Measurements from ENCODE around the gene CACNA2D1. TPM values are rescaled to one million over a fixed set of nuclear protein-coding genes. Genes with fewer than 3 reads are reported as not detected.

Gene CACNA2D1
- polyA plus RNA-seq, 1 donor: 33.9 TPM

DNA sequence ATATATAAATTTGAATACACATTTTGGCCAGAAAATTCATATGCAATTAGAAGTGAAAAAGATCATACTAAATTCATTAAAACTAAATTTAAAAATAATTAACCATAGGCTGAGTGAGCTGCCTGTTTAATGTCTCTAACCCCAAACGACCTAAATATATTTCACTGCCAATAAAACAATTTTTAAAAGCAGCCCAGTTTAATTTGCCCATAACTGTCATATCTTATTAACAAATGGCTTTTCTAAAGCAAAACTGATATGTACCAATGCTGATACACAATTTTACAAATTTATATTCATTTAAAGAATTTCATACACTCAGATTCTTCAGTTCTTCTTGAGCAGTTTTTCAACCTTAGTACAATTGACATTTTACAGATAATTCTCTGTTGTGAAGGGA is 99.9 kb downstream of the CACNA2D1 start:
- no peak for DNase-seq

DNA sequence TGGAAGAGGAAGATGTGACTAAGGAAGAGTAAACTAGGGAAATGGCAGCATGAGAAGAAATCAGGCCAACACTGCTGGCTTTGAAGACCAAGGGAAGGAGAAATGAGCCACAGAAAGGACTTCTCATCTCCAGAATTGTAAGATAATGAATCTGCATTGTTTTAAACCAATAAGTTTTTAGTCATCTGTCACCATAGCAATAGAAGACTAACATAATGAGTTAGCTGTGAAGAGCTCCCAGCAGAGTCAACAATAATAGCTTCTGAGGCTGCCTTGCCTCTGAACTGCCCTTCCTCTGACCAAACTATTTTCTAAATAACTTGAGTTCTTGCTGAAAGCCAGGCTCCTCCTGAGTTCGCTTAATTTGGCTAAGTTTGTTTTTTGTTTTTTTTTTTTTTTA is 103.6 kb downstream of the CACNA2D1 start:
- DNase-seq: no peak

DNA sequence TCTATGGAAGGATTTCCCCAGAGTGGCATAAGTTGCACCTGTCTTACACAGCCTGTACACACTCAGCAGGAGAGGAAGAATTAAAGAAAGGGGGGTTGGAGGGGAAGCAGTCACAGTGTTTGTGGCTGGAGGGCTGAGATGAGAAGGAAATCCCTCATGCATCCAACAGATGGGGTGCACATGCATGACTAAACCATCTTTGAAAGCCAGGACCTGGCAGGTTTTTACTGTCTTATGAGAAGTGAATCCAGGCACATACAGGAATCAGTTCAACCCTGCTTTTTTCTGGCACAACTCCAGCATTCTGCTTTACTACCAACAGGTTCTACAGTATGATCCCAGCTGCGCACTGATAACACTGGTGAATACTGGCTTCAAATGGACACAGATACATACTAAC is 107.7 kb downstream of the CACNA2D1 start:
- DNase-seq: peak; percentile 21

DNA sequence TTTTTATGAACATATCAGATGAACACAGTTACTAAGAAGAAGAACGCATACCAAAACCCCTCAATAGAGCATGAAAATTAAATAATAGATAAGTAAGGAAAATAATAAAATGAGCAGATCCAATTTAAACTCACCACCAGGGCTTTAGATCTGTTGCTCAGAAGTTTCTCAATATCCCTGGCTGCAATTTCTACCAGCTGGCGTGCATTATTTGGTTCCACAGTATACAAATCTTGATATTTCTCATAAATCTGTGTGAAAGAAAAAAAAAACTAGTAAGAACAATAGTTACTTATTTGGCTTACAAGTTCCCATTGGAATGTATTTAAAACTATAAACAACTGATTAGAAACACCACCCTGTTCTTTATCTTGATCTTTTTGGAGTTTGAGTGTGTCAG is 108.6 kb downstream of the CACNA2D1 start:
- no peak for DNase-seq

DNA sequence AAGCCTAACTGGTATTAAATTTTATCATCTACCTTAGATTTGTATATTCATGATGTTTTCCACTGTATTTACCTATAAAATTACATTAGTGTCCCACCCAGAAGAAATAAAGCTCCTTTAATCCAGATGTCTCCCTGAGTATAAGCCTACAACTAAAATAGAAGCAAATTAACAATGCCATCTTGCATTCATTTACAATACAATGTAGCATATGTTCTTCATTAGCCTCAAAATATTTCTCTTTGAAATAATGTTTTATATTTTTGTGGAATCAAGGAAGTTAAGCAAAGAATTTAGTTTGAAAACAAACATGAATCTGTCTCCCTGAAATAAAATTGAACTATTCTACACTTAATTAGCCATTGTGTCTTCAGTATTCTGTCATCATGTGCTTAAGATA is 112.3 kb downstream of the CACNA2D1 start:
- no peak for DNase-seq

DNA sequence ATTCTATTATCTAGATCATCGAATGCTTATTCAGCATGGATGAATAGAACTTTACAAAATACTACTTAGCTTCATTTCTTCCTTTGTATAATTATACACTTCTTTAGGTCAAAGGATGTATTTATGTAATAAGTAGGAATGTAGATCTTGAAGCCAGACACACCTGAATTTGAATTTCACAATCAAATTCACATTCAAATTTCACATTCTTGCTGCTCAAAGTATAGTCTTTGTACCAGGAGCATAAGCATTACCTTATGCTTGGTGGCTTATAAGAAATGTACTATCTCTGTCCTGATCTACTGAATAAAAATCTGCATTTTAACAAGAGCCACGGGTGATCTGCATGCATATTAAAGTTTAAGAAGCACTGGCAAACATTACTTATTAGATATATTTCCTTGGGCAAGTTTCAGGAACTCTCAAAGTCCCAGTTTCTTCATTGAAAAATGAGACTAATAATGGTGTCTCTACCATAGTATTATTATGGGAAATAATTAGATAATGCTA is 112.8 kb downstream of the CACNA2D1 start:
- DNase-seq: no peak

DNA sequence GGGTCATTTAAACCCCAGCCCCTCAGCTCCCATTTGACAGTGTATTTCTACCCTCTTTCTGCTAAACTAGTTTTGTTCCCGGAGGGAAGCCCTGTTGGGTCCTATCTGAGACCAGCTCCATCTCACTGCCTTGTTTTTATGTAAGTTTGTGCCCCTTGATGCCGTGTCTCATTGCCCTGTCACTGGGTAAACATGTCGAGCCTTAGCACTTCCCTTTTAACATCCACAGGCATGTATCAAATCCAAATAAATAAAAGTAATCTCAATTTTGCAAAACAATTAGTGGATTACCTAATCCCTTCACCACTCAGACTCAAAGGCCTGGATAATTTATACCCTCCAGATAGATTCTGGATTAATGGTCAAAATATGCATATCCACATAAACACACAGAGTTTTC is 115.7 kb downstream of the CACNA2D1 start:
- DNase-seq: no peak

DNA sequence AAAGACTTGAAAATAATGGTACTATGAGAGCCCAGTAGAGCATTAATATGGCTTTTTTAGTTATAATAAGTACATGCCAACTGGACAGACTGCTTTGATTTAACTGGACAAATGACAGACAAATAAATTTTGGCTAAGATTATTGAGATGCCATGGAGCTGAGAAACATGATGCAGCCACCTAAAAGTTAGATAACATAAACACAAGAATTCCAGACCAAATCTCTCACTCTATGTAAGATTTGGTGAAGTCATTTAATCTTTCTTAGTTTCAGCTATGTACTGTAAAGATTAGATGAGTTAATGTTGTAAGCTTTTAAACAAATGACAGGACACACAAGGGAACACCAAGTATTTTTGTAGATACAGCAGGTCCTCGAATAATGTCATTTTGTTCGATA is 118.2 kb downstream of the CACNA2D1 start:
- DNase-seq: no peak

DNA sequence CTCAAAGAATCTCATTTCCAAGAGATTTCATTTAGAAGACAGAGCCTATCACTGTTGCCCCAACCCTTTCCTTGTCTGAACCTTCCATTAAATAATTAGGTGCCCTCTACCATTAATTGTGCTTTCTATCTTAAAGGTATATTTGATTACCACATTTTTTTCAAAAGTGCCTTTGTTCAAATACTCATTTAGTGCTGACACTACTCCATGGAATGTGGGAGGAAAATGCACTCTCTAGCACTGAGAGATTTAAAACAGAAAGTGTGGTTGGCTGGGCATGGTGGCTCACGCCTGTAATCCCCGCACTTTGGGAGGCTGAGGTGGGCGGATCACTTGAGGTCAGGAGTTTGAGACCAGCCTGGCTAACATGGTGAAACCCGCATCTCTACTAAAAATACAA is 119.8 kb downstream of the CACNA2D1 start:
- no peak for DNase-seq

DNA sequence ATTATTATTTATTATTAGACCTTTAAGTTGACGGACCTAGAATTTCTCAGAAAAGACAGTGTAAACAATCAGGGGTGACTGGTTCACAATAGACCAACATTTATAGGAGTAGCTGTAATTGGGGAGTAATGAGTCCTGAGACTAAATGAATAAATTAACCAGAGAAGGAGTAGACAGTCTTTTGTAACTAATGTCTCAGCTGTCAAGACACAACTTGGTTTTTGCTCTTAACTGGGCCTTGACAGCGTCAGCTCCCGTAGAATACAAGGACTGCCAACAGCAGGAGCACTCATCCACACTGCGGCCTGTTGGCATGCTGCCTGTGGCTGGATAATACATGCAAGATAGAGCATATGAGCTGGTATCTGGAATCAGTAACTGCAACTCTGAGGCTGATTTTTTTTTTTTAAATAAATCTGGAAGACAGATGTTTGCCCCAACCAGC is 123.9 kb downstream of the CACNA2D1 start:
- DNase-seq: peak; percentile 50

DNA sequence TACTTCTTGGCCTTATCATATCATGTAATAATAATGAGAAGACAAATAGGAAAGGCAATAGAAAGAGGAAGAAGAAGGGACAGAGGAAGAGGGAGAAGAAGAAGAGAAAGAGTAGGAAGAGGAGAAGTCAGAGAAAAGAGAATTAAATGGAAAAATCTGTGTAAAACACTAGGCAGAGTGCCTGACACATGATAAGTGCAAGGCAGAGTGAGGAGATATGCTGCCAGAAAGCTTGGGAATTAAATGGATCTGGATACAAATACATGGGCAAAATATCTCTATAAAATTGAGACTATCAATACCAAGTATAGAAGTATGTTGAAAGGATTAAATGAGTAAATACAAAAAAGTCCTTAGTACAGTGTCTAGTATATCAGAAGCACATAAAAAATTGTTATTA is 124.8 kb downstream of the CACNA2D1 start:
- no peak for DNase-seq

DNA sequence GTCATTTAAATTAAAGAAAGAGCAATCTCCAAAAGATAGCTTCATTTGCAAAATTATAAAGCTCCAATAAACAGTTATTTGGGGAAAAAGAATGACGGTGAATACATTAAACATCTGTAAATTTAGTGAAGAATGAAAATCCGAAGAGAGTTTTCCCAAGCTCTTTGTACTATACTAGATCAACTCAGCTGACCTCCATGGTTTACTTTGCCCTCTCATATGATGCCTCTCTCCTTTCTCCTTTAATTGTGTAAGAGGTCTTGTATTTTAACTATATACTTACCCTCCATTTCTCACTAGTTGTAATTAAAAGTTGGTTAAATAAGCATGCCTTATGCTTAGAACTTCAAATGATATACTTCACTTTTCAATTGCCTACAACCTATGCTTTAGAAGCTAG is 125.8 kb downstream of the CACNA2D1 start:
- peak; percentile 3 for DNase-seq

DNA sequence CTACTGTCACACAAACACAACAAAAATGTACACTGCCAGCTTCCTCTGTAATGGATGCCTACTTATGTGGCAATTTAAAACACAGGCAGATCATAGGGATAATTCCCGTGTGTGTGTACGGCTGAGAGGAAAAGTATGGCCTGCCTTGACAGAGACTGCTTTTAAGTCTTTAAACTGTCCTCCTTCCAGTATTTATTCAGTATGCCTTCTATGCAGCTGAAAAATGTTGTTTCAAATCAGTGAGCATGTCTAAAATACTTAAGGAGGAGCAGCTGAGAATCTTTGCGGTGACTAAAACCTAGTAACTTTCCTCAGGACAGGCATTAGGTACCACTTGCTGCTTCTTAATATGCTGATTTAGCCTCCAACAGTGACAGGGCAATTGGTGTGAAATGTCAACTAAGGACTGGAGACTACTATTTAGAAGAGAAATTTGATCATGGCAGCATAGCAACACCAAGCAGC is 126.3 kb downstream of the CACNA2D1 start:
- DNase-seq: peak; percentile 20

DNA sequence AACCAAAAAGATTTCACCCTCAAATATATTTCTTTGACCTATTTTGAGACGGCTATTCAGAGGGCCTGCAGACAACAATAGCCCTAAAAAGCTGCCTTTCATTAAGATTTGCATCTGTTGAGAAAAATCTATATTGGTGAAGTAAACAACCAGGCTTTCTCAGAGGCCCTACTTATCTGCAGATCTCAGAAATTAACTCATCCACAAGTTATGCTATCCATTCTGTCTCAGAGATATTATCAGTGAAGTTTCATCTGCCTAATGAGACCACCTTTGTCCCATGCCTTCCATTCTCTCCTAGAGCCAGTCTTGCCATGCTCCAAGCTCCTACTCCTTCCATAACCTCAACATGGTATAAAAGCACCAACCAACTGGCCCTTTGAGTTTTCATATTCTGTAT is 130.3 kb downstream of the CACNA2D1 start:
- no peak for DNase-seq

DNA sequence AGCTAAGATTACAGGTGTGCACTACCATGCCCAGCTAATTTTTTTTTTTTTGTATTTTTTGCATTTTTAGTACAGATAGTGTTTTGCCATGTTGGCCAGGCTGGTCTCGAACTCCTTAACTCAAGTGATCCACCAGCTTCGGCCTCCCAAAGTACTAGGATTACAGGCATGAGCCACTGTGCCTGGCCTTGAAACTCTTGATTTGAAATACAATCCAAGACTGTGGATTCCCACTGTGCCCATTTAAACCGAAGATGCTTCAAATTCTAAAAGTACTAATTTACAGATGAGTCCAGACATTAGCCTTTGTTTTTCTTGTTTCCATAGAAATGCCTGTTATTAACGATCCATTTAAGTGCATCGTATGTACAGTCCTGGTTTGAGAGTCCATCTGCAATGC is 130.9 kb downstream of the CACNA2D1 start:
- DNase-seq: no peak

DNA sequence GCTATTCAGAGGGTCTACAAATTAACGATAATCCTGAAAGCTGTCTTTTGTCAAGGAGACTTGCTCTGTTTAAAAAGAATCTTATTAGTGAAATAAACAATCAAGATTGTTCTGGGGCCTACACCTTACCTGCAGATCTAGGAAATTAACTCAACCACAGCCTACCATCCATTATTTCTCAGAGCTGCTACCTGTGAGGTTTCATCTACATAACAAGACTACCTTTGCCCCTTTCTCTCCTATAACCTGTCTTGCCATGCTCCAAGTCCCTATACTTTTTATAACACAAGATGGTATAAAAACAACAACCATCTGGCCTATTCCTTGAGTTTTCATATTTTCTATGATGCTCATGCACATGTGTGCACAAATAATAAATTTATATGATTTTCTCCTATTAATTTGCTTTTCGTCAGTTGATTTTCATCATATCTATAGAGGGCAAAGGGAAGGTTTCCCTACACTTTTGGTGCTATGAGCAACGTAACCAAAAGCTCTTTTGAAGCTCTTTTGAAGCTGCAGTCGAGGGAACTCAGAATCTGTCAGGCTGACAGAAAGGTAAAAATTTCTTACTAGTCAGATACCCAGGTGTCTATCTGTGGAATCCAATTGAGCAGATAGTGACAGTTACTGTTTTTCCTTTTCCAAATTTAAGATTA is 138.1 kb downstream of the CACNA2D1 start:
- no peak for DNase-seq

DNA sequence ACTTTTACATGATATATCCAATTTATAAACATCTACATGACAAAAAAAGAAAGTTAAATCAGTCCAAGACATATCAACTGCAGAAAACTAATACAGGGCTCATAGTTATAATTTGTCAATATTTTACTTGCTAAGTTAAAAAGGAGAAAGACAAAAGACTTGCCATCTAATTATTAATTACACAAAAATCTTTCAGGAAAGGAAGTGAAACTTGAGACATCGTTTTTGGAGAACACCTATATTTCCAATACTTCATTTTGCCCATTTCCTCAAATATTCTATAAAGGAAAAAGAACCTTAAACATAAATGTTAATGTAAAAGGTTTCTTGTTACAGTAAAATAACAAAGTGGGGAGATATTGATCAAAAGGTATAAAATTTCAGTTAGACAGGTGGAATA is 148.7 kb downstream of the CACNA2D1 start:
- DNase-seq: no peak

DNA sequence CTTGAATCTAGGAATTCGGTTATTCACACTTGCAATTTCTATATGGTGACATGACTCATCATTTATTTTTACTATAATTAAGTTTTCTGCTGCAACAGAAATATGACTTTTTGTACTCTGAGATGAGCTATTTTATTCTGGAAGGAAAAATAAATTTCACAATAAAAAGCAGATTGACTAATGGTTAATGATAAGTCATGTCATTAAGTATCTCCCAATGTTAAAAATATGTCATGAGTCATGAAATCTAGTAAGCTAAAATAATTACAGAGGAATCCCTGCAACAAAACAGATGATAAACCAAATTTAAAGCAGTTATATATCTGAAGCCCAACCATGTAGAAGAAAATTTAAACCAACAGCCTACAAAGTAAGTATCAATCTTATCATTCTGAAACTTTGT is 149.2 kb downstream of the CACNA2D1 start:
- no peak for DNase-seq

DNA sequence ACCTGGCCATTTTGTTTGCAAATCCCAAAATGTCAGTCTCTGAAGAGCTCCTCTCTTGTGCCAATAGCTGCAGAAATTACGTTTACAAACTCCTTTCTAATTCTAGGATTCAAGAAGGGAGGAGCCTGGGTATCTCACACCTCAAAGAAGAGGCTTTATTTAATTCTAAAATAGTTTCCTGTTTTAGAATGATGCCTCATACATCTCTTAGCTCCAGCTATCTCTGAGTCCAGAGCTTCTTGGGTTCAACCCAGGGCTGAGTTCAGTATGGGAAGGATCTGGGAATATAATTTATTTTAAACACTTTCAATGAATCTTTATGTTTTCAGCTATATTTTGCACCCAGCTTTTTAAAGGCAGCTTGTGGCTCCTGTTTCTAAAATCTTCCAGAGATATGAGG is 150.1 kb downstream of the CACNA2D1 start:
- no peak for DNase-seq

DNA sequence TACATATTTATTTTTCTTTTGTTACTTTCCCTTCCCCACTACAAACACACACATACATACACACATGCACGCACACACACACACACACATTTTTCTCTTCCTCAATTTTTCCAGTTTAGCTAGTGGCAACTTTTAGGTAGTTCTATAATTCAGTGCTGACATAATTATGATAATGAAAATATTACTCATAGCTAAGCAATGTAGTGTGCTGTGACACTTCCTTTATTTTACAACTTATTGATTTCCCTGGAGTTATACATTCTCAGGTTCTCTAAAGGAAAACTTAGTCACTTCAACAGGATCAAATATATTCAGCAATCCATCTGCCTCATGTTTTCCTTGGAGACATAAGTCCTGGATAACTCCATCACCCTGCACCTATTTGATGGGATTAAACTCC is 151.6 kb downstream of the CACNA2D1 start:
- no peak for DNase-seq

DNA sequence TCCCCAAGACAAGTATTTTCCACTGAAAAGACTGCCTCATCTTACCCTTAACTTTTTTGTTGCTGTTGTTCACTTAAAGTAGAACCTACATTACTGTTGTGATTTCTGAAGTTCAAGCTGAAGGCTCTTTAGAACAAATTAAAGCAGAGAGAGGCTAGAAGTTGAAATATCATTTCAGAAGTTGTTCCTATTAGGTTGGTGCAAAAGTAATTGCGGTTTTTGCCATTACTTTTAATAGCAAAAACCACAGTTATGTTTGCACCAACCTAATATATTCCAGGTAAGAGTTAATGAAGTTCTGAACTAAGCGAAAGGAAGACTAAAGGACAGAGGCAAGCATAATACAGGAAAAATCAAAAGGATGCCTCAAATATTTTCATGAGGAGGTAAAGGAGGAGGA is 153.7 kb downstream of the CACNA2D1 start:
- no peak for DNase-seq

DNA sequence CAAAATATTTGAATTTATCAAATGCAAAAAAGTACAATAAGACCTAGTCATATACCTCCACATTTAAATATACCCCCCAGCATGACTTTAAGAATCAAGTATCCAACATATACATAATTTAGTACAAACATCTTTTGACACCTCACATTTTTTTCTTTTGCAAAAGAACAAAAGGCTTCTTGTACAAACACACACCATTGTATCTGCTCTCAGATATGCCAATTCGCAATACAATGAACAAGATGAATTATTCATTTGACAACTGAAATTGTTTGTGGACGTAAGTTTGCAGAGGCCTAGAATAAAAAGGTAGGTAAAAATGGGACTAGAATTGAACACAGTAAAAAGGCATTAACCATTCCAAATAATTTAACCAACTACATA is 154.4 kb downstream of the CACNA2D1 start:
- DNase-seq: no peak

DNA sequence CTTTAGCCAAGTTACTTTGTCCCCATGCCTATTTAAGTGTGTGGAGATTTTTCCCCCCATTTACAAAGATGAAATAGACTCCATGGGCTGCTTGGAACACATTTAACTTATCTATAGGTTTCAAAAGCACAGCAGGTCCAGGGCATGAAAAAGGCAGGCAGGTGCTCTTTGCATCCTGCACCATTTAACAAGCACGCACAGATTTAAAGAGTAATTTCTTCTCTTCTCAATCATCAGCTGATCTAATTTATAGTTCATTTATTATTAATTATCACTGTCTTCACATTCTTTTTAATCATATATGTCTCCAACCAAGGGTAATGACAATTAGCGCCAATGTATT is 156.8 kb downstream of the CACNA2D1 start:
- no peak for DNase-seq

DNA sequence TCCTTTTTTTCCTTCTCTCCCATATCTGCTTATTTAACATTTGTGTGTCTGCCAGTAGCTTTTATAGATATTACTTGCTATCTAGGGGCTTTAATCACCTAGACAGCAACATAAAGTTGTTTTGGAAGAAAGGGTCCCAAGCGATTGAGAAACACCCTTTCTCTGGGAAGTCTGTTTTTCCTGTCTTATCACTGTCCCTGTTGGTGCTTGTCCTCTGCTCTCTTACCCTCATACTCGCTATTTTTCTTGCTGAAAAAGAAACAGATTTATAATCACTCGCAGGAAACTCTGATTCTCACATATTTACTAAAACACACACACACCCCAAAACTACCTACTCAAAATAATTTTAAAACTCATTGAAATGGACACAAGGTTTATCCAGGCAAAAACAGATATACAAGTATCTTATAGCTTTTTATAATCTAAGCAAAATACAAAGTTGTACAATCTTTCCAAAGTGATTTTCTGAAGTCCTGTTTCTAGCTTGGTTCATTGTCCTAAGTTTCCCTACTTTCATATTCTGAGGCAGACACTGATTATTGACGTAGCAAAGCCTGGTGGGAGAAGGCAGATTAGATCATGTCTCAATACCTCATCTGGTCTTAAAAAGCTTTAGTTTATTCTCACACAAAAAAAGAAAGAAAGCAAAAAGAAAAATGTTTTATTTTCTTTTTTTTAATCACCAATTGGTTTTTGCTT is 157.3 kb downstream of the CACNA2D1 start:
- DNase-seq: no peak
